Measurements from ENCODE around the gene CCDC66.

CCDC66 gene

GRCh38 chr3:56622381-56622780 is 65.4 kb downstream of the CCDC66 start:
- DNase-seq, result peak; percentile 37

GRCh38 chr3:56624725-56625124 is 67.8 kb downstream of the CCDC66 start:
- no peak for DNase-seq

GRCh38 chr3:56629047-56629446 is 72.1 kb downstream of the CCDC66 start:
- no peak for DNase-seq

- DNase-seq, result no peak
These were observed 72.5 kb downstream of the CCDC66 start for GRCh38 chr3:56629451-56629850.

- no peak for DNase-seq
These were observed 74.0 kb downstream of the CCDC66 start for GRCh38 chr3:56630966-56631365.

GRCh38 chr3:56633181-56633580 is 76.2 kb downstream of the CCDC66 start:
- DNase-seq, result no peak

GRCh38 chr3:56633602-56634535 is 76.9 kb downstream of the CCDC66 start:
- no peak for DNase-seq

GRCh38 chr3:56645407-56645806 is 88.4 kb downstream of the CCDC66 start:
- no peak for DNase-seq

GRCh38 chr3:56654460-56654859 is 97.5 kb downstream of the CCDC66 start:
- DNase-seq, result no peak

GRCh38 chr3:56655709-56656108 is 98.7 kb downstream of the CCDC66 start:
- no peak for DNase-seq

GRCh38 chr3:56664823-56665222 is 107.8 kb downstream of the CCDC66 start:
- no peak for DNase-seq

GRCh38 chr3:56667973-56668579 is 111.1 kb downstream of the CCDC66 start:
- no peak for DNase-seq
